ENCODE results near the gene WIPF2. TPM values are rescaled to one million over a fixed set of nuclear protein-coding genes. Genes with fewer than 3 reads are reported as not detected.

WIPF2 gene
- polyA plus RNA-seq (2013, experiment 1 of 2): 16.5 TPM
- 17.5 TPM for polyA plus RNA-seq (2013, experiment 2 of 2)

- H3K18ac ChIP-seq (ENCODE audit: low read length): peak within 1 kb of the TSS; percentile 99
- H3K4me3 ChIP-seq (ENCODE audit: low read length): peak within 1 kb of the TSS; percentile 99
- H3K79me1 ChIP-seq (ENCODE audit: low read length): peaks cover 2% of the 10 kb centered on the region
- H3K27ac ChIP-seq (ENCODE audit: low read depth, low read length): peak within 1 kb of the TSS; percentile 100
- no peak within 1 kb of the TSS for H2AK5ac ChIP-seq (ENCODE audit: low read length)
- no peaks in the 10 kb centered on the region for H3K4me1 ChIP-seq (ENCODE audit: control insufficient read depth, low read depth, low read length)
- peak within 1 kb of the TSS; percentile 3 for H2BK5ac ChIP-seq (ENCODE audit: low read length)
- H4K5ac ChIP-seq (ENCODE audit: low read length): peak within 1 kb of the TSS; percentile 68
- WGBS (ENCODE audit: extremely low coverage, insufficient coverage, low lambda C conversion rate): no CpG with 5 or more reads among the region's 59 CpGs
- no peaks in the 10 kb centered on the region for H3K36me3 ChIP-seq (ENCODE audit: control insufficient read depth, insufficient read depth, low read length)
- H3K23ac ChIP-seq (ENCODE audit: low read length): no peak within 1 kb of the TSS
- peak; percentile 99 for DNase-seq
- H2BK120ac ChIP-seq (ENCODE audit: low read depth, low read length): no peak within 1 kb of the TSS
- H3K4ac ChIP-seq (ENCODE audit: low read depth, low read length): peak within 1 kb of the TSS; percentile 76
- H3K56ac ChIP-seq (ENCODE audit: low read length): peak within 1 kb of the TSS; percentile 93
- no peaks in the 10 kb centered on the region for H3K27me3 ChIP-seq (ENCODE audit: insufficient read depth, low read length, poor library complexity)
- H2BK15ac ChIP-seq (replicated peaks; ENCODE audit: low read depth): no peak within 1 kb of the TSS
- H3K9ac ChIP-seq (ENCODE audit: low read length): peak within 1 kb of the TSS; percentile 96
- H3K4me2 ChIP-seq (ENCODE audit: low read length): peak within 1 kb of the TSS; percentile 61
- H3K79me2 ChIP-seq (ENCODE audit: control insufficient read depth, insufficient read depth, low read length): peaks cover 8% of the 10 kb centered on the region
- H4K8ac ChIP-seq (ENCODE audit: low read depth, low read length): peak within 1 kb of the TSS; percentile 91
Measured at GRCh38 chr17:40218740-40219593, at the start of gene WIPF2. Gene WIPF2 (plus strand): TSS chr17:40219304. CDS start chr17:40256460, 37,156 bp downstream.

GRCh38 chr17:40170325-40170724 lies 48.8 kb upstream of the WIPF2 start:
- Histone ChIP-seq H3K4me3 (ENCODE audit: low read length) (no peak overlapping the region), H3K56ac (ENCODE audit: low read length) (no peak overlapping the region), H2AK5ac (ENCODE audit: low read length) (no peak overlapping the region), H3K27me3 (ENCODE audit: insufficient read depth, low read length, poor library complexity) (no peaks in the 10 kb centered on the region), H3K23ac (ENCODE audit: low read length) (no peak overlapping the region), H3K18ac (ENCODE audit: low read length) (no peak overlapping the region), H3K79me2 (ENCODE audit: control insufficient read depth, insufficient read depth, low read length) (no peaks in the 10 kb centered on the region), H3K4ac (ENCODE audit: low read depth, low read length) (no peak overlapping the region), H2BK120ac (ENCODE audit: low read depth, low read length) (no peak overlapping the region), H3K9ac (ENCODE audit: low read length) (no peak overlapping the region), H2BK5ac (ENCODE audit: low read length) (no peak overlapping the region), H3K36me3 (ENCODE audit: control insufficient read depth, insufficient read depth, low read length) (peaks cover 14% of the 10 kb centered on the region), H4K5ac (ENCODE audit: low read length) (no peak overlapping the region), H4K8ac (ENCODE audit: low read depth, low read length) (no peak overlapping the region), H2BK15ac (replicated peaks; ENCODE audit: low read depth) (no peak overlapping the region), H3K27ac (ENCODE audit: low read depth, low read length) (no peak overlapping the region), H3K4me2 (ENCODE audit: low read length) (no peak overlapping the region), H3K79me1 (ENCODE audit: low read length) (no peaks in the 10 kb centered on the region), H3K4me1 (ENCODE audit: control insufficient read depth, low read depth, low read length) (no peaks in the 10 kb centered on the region)
- no peak for DNase-seq
- no CpG with 5 or more reads among the region's 2 CpGs for WGBS (ENCODE audit: extremely low coverage, insufficient coverage, low lambda C conversion rate)

- Histone ChIP-seq H3K27ac (ENCODE audit: low read depth, low read length) (no peak overlapping the region), H3K79me2 (ENCODE audit: control insufficient read depth, insufficient read depth, low read length) (no peaks in the 10 kb centered on the region), H3K4me2 (ENCODE audit: low read length) (no peak overlapping the region), H3K23ac (ENCODE audit: low read length) (no peak overlapping the region), H3K4me3 (ENCODE audit: low read length) (no peak overlapping the region), H3K56ac (ENCODE audit: low read length) (no peak overlapping the region), H2AK5ac (ENCODE audit: low read length) (no peak overlapping the region), H3K27me3 (ENCODE audit: insufficient read depth, low read length, poor library complexity) (no peaks in the 10 kb centered on the region), H3K4ac (ENCODE audit: low read depth, low read length) (no peak overlapping the region), H2BK15ac (replicated peaks; ENCODE audit: low read depth) (no peak overlapping the region), H2BK5ac (ENCODE audit: low read length) (no peak overlapping the region), H3K18ac (ENCODE audit: low read length) (no peak overlapping the region), H2BK120ac (ENCODE audit: low read depth, low read length) (no peak overlapping the region), H4K5ac (ENCODE audit: low read length) (no peak overlapping the region), H3K4me1 (ENCODE audit: control insufficient read depth, low read depth, low read length) (no peaks in the 10 kb centered on the region), H4K8ac (ENCODE audit: low read depth, low read length) (no peak overlapping the region), H3K9ac (ENCODE audit: low read length) (no peak overlapping the region), H3K79me1 (ENCODE audit: low read length) (no peaks in the 10 kb centered on the region), H3K36me3 (ENCODE audit: control insufficient read depth, insufficient read depth, low read length) (peaks cover 14% of the 10 kb centered on the region)
- no CpG with 5 or more reads among the region's 1 CpG for WGBS (ENCODE audit: extremely low coverage, insufficient coverage, low lambda C conversion rate)
- no peak for DNase-seq
Measured at GRCh38 chr17:40171750-40172149, 47.4 kb upstream of the WIPF2 start.

GRCh38 chr17:40173091-40173777 lies 45.9 kb upstream of the WIPF2 start:
- Histone ChIP-seq H3K9ac (ENCODE audit: low read length) (no peak overlapping the region), H2BK5ac (ENCODE audit: low read length) (no peak overlapping the region), H3K23ac (ENCODE audit: low read length) (no peak overlapping the region), H3K4me3 (ENCODE audit: low read length) (no peak overlapping the region), H3K79me1 (ENCODE audit: low read length) (no peaks in the 10 kb centered on the region), H3K79me2 (ENCODE audit: control insufficient read depth, insufficient read depth, low read length) (no peaks in the 10 kb centered on the region), H2BK120ac (ENCODE audit: low read depth, low read length) (no peak overlapping the region), H3K4me2 (ENCODE audit: low read length) (no peak overlapping the region), H4K5ac (ENCODE audit: low read length) (no peak overlapping the region), H3K36me3 (ENCODE audit: control insufficient read depth, insufficient read depth, low read length) (peaks cover 8% of the 10 kb centered on the region), H3K56ac (ENCODE audit: low read length) (no peak overlapping the region), H3K27me3 (ENCODE audit: insufficient read depth, low read length, poor library complexity) (no peaks in the 10 kb centered on the region), H3K18ac (ENCODE audit: low read length) (no peak overlapping the region), H3K27ac (ENCODE audit: low read depth, low read length) (no peak overlapping the region), H4K8ac (ENCODE audit: low read depth, low read length) (no peak overlapping the region), H2BK15ac (replicated peaks; ENCODE audit: low read depth) (no peak overlapping the region), H3K4ac (ENCODE audit: low read depth, low read length) (no peak overlapping the region), H2AK5ac (ENCODE audit: low read length) (no peak overlapping the region), H3K4me1 (ENCODE audit: control insufficient read depth, low read depth, low read length) (no peaks in the 10 kb centered on the region)
- no peak for DNase-seq
- whole genome bisulfite sequencing (ENCODE audit: extremely low coverage, insufficient coverage, low lambda C conversion rate): no CpG with 5 or more reads among the region's 4 CpGs

- no peaks in the 10 kb centered on the region for H3K4me1 ChIP-seq (ENCODE audit: control insufficient read depth, low read depth, low read length)
- no peaks in the 10 kb centered on the region for H3K79me2 ChIP-seq (ENCODE audit: control insufficient read depth, insufficient read depth, low read length)
- H3K4me2 ChIP-seq (ENCODE audit: low read length): no peak overlapping the region
- H3K79me1 ChIP-seq (ENCODE audit: low read length): no peaks in the 10 kb centered on the region
- H3K4me3 ChIP-seq (ENCODE audit: low read length): no peak overlapping the region
- H2BK5ac ChIP-seq (ENCODE audit: low read length): no peak overlapping the region
- no peak overlapping the region for H3K18ac ChIP-seq (ENCODE audit: low read length)
- H4K8ac ChIP-seq (ENCODE audit: low read depth, low read length): no peak overlapping the region
- no peak for DNase-seq
- H3K56ac ChIP-seq (ENCODE audit: low read length): no peak overlapping the region
- H3K4ac ChIP-seq (ENCODE audit: low read depth, low read length): no peak overlapping the region
- peaks cover 8% of the 10 kb centered on the region for H3K36me3 ChIP-seq (ENCODE audit: control insufficient read depth, insufficient read depth, low read length)
- no peak overlapping the region for H4K5ac ChIP-seq (ENCODE audit: low read length)
- no peak overlapping the region for H3K23ac ChIP-seq (ENCODE audit: low read length)
- no peak overlapping the region for H2AK5ac ChIP-seq (ENCODE audit: low read length)
- no peaks in the 10 kb centered on the region for H3K27me3 ChIP-seq (ENCODE audit: insufficient read depth, low read length, poor library complexity)
- no peak overlapping the region for H2BK15ac ChIP-seq (replicated peaks; ENCODE audit: low read depth)
- no CpG with 5 or more reads among the region's 3 CpGs for WGBS (ENCODE audit: extremely low coverage, insufficient coverage, low lambda C conversion rate)
- H3K9ac ChIP-seq (ENCODE audit: low read length): no peak overlapping the region
- no peak overlapping the region for H3K27ac ChIP-seq (ENCODE audit: low read depth, low read length)
- H2BK120ac ChIP-seq (ENCODE audit: low read depth, low read length): no peak overlapping the region
Measured at GRCh38 chr17:40173778-40174135, 45.3 kb upstream of the WIPF2 start.

All from mesendoderm (in vitro differentiated cells).